ENCODE data around the gene THEMIS2.

The THEMIS2 gene

GRCh38 chr1:27877115-27877416 is 4.7 kb downstream of the THEMIS2 start:
- H3K27ac ChIP-seq: no peak overlapping the region
- CTCF ChIA-PET: no interaction called here
- POLR2A ChIA-PET (ENCODE audit: low non-redundant PET): interaction anchor here (0.7 kb wide), 1 partner anchor 84 kb away, joined by 3 read pairs; no protein-coding TSS in a partner anchor
- TF ChIP-seq CTCF (conservative IDR thresholded peaks at IDR 0.05; ENCODE audit: low read depth): no peak
- no peak for DNase-seq (ENCODE audit: low spot score)

GRCh38 chr1:27878039-27878438 is 5.7 kb downstream of the THEMIS2 start:
- CTCF ChIA-PET: interaction anchor here (0.6 kb wide), 1 partner anchor 593 kb away, joined by 5 read pairs; no protein-coding TSS in a partner anchor
- POLR2A ChIA-PET (ENCODE audit: low non-redundant PET): no interaction called here

GRCh38 chr1:27878787-27879335 is 6.5 kb downstream of the THEMIS2 start:
- ChIA-PET POLR2A (ENCODE audit: low non-redundant PET) (no interaction called here), CTCF (no interaction called here)
- no peak overlapping the region for H3K27ac ChIP-seq
- no peak for TF ChIP-seq CTCF (conservative IDR thresholded peaks at IDR 0.05; ENCODE audit: low read depth)
- no peak for DNase-seq (ENCODE audit: low spot score)

More at GRCh38 chr1:27878039-27878438, 5.7 kb downstream of the THEMIS2 start:
- TF ChIP-seq CTCF (conservative IDR thresholded peaks at IDR 0.05; ENCODE audit: low read depth): no peak
- DNase-seq (ENCODE audit: low spot score): no peak
- H3K27ac ChIP-seq: no peak overlapping the region

GRCh38 chr1:27879374-27880082 is 7.2 kb downstream of the THEMIS2 start:
- POLR2A ChIA-PET (ENCODE audit: low non-redundant PET): no interaction called here
- TF ChIP-seq CTCF (conservative IDR thresholded peaks at IDR 0.05; ENCODE audit: low read depth): no peak
- H3K27ac ChIP-seq: no peak overlapping the region
- DNase-seq (ENCODE audit: low spot score): no peak
- CTCF ChIA-PET: no interaction called here

GRCh38 chr1:27882543-27882903 is 10.2 kb downstream of the THEMIS2 start:
- ChIA-PET CTCF (no interaction called here), POLR2A (ENCODE audit: low non-redundant PET) (no interaction called here)
- no peak overlapping the region for H3K27ac ChIP-seq
- DNase-seq (ENCODE audit: low spot score): no peak
- TF ChIP-seq CTCF (conservative IDR thresholded peaks at IDR 0.05; ENCODE audit: low read depth): no peak

- POLR2A ChIA-PET (ENCODE audit: low non-redundant PET): no interaction called here
- peak overlapping the region; percentile 7 for H3K27ac ChIP-seq
- DNase-seq (ENCODE audit: low spot score): no peak
- TF ChIP-seq CTCF (conservative IDR thresholded peaks at IDR 0.05; ENCODE audit: low read depth): no peak
- CTCF ChIA-PET: interaction anchor here (0.7 kb wide), 2 partner anchors 26 to 89 kb away, joined by 3 to 4 read pairs; no protein-coding TSS in a partner anchor
Measured at GRCh38 chr1:27883536-27883935, 11.2 kb downstream of the THEMIS2 start.
